Heart right ventricle (tissue), 16 donors: ENCODE results near the gene TOR1B. TPM values are rescaled to one million over a fixed set of nuclear protein-coding genes. Genes with fewer than 3 reads are reported as not detected.
"Not testable (repeated sequence)": the region's sequence is repeated elsewhere in the genome, so short reads cannot be mapped to it uniquely, and the experiment has no call there.

Experiments
- ATAC-seq, 8 donors: fragments of 200-7000 bp; cut with Tn5 transposase; one replicate each; pipeline ENCODE4 v1.9.1; 2020; ENCODE audit warnings: mild to moderate bottlenecking in 8 of 8, moderate library complexity in 8 of 8, moderate number of reproducible peaks in 1 of 8
- DNase-seq, 2 donors: peaks; one replicate each; pipeline ENCODE4 v3.0.0-alpha.2; 2020
- H3K27ac ChIP-seq, 10 donors: fragments of 200-600 bp; sonication (generic) in 2 of 10; one replicate each; pipeline versions ENCODE4 v1.5.0 to v1.8.0; 2020 to 2022; ENCODE audit warnings: mild to moderate bottlenecking in 3 of 10
- H3K27me3 ChIP-seq, 7 donors: fragments of 200-600 bp; one replicate each; pipeline ENCODE4 v1.8.0; 2021 to 2022; ENCODE audit warnings: mild to moderate bottlenecking in 2 of 7
- H3K36me3 ChIP-seq, 9 donors: fragments of 200-600 bp; sonication (generic) in 1 of 9; one replicate each; pipeline versions ENCODE4 v1.5.0 to v1.8.0; 2020 to 2022; ENCODE audit warnings: mild to moderate bottlenecking in 2 of 9
- H3K4me1 ChIP-seq, 9 donors: fragments of 200-600 bp; sonication (generic) in 1 of 9; one replicate each; pipeline versions ENCODE4 v1.5.0 to v1.8.0; 2020 to 2022; ENCODE audit warnings: mild to moderate bottlenecking in 4 of 9
- H3K4me3 ChIP-seq, 10 donors: fragments of 200-600 bp; sonication (generic) in 2 of 10; one replicate each; pipeline versions ENCODE4 v1.5.0 to v1.8.0; 2020 to 2022; ENCODE audit warnings: mild to moderate bottlenecking in 7 of 10, moderate library complexity in 2 of 10
- H3K9me3 ChIP-seq, 11 donors: fragments of 200-600 bp in 10 of 11; sonication (generic) in 2 of 11; one replicate each; pipeline versions ENCODE4 v1.5.0 to v1.8.0; 2013 to 2022; ENCODE audit warnings: mild to moderate bottlenecking in 2 of 11, control low read depth in 1 of 11, moderate library complexity in 1 of 11
- CTCF ChIP-seq, 9 donors: fragments of 200-600 bp; sonication (generic) in 2 of 9; IDR thresholded peaks; one replicate each; pipeline versions ENCODE4 v1.5.0 to v1.8.0; 2021 to 2022; ENCODE audit warnings: antibody characterized with exemption in 9 of 9, mild to moderate bottlenecking in 5 of 9, moderate library complexity in 1 of 9
- WGBS, 2 donors: extraction: QIAGEN DNeasy Blood & Tissue Kit; methylation state at CpG; one replicate each; pipeline ENCODE4 v1.1.7; 2013; ENCODE audit warnings: inconsistent platforms in 1 of 2; 5-methylcytosine and 5-hydroxymethylcytosine counted together
- intact Hi-C, 10 donors: fragments of 100-400 bp; cut with DNase I; formaldehyde crosslinking; loops; one replicate each; pipeline versions ENCODE4 v1.11.1 to v1.14.2; 2022
- polyA plus RNA-seq, 2 donors: library from polyadenylated mRNA; stranded (reverse); fragments of 200-250 nt; gene quantifications; one replicate each; pipeline ENCODE4 v1.2.3, GENCODE V29; 2013
- total RNA-seq, 10 donors: library from RNA; stranded (reverse); fragmentation: NEBNext Ultra II Directional in 3 of 10; extraction: Animal tissue kit (Norgen Biotek cat#: 25700) in 3 of 10; gene quantifications; one replicate each; pipeline versions ENCODE4 v1.2.1 to v1.2.4, GENCODE V29; 2021 to 2023
- donor health status: Arrhythmogenic right ventricular cardiomyopathy.
- donor health status: ischemic (EF 13 %, LVEDD 7.1; RV severe dilation, severe dysfunction).
- donor health status: healthy with polysubstance abuse.
- donor health status: DM: no; HTN: yes; CAD: no.
- donor health status: DM: no; HTN: no; CAD: no.
- donor health status: ischemic (EF 25% LVEDD 6.9; RV normal size, moderate dysfunction).
- donor health status: ischemic (EF 25% LVEDD 5.7; RV mildly dilated, moderate dysfunction).
- donor health status: healthy.
- donor health status: DM: yes; HTN: yes; CAD: no.
- donor health status: Ischemic cardiomyopathy.
- donor health status: ischemic (EF 35%, LVEDD 5.7; RV mildly dilated, moderate dysfunction).
- donor health status: nonischemic (EF 11% LVEDD 7.7; RV severe dilation, severe dysfunction).
- donor health status: DM: yes; HTN: yes; CAD: no.
- donor health status: PGD.
- donor health status: ischemic (EF 29% LVEDD 5.4; RV normal size, mild dysfunction).
- donor health status: nonischemic (EF 23%, LVEDD 6.1; RV moderate dilation, normal function).

The TOR1B gene
- total and polyA plus RNA-seq, 12 donors = 6.4 to 13.8 (median 11.0) TPM

GRCh38 chr9:129761293-129761900 lies 41.6 kb upstream of the TOR1B start:
- no peak for TF ChIP-seq CTCF (IDR thresholded peaks at IDR 0.05)
- peaks cover 0 to 47% (median 18%) of the 10 kb centered on the region in 9 donors for H3K4me1 ChIP-seq
- no peak overlapping the region for H3K4me3 ChIP-seq
- H3K9me3 ChIP-seq = no peaks in the 10 kb centered on the region
- H3K27me3 ChIP-seq = peaks cover 0 to 3% (median 0%) of the 10 kb centered on the region in 7 donors
- no peaks in the 10 kb centered on the region for H3K36me3 ChIP-seq
- peak overlapping the region in 9 of 10 donors; percentile 13 to 79 (median 68) for H3K27ac ChIP-seq
- WGBS, 2 donors = 57 to 64% methylated on average over 11 of the region's 11 CpGs
- ATAC-seq (peak; percentile 63 to 85 (median 71)), DNase-seq (peak; percentile 60 to 70)
- intact Hi-C loops = no loop called here

- Histone ChIP-seq H3K4me3 (no peak overlapping the region), H3K9me3 (no peaks in the 10 kb centered on the region), H3K27me3 (peaks cover 0 to 3% (median 0%) of the 10 kb centered on the region in 7 donors), H3K4me1 (peaks cover 0 to 45% (median 18%) of the 10 kb centered on the region in 9 donors), H3K36me3 (no peaks in the 10 kb centered on the region), H3K27ac (peak overlapping the region in 9 of 10 donors; percentile 13 to 79 (median 68))
- DNase-seq = no peak
- peak; percentile 13 to 65 (median 44) for ATAC-seq
- WGBS, 2 donors = 35% methylated on average over 6 of the region's 6 CpGs
- intact Hi-C loops = no loop called here
- TF ChIP-seq CTCF (IDR thresholded peaks at IDR 0.05) = no peak
Observed at GRCh38 chr9:129761901-129762369, 41.0 kb upstream of the TOR1B start.

- intact Hi-C loops, H3K4me3 ChIP-seq, H3K9me3 ChIP-seq, H3K27me3 ChIP-seq, DNase-seq, H3K36me3 ChIP-seq: not testable (repeated sequence)
- peak; percentile 27 to 64 (median 38) for ATAC-seq
- 56 to 63% methylated on average over 13 of the region's 13 CpGs for WGBS, 2 donors
- Histone ChIP-seq H3K27ac (peak overlapping the region in 9 of 10 donors; percentile 30 to 79 (median 68)), H3K4me1 (peaks cover 0 to 40% (median 18%) of the 10 kb centered on the region in 9 donors)
Observed at GRCh38 chr9:129762370-129762984, 40.5 kb upstream of the TOR1B start.

GRCh38 chr9:129762985-129763926 lies 39.7 kb upstream of the TOR1B start:
- DNase-seq = no peak
- peaks cover 0 to 3% (median 0%) of the 10 kb centered on the region in 7 donors for H3K27me3 ChIP-seq
- no peak overlapping the region for H3K4me3 ChIP-seq
- TF ChIP-seq CTCF (IDR thresholded peaks at IDR 0.05) = no peak
- H3K4me1 ChIP-seq = peaks cover 0 to 35% (median 18%) of the 10 kb centered on the region in 9 donors
- intact Hi-C loops = no loop called here
- 71 to 73% methylated on average over 13 of the region's 13 CpGs for WGBS, 2 donors
- peak in 6 of 8 donors; percentile 20 to 66 (median 30) for ATAC-seq
- H3K36me3 ChIP-seq = no peaks in the 10 kb centered on the region
- H3K27ac ChIP-seq = peak overlapping the region in 9 of 10 donors; percentile 16 to 79 (median 63)
- no peaks in the 10 kb centered on the region for H3K9me3 ChIP-seq
